HCT116 (cell line): Measurements from ENCODE around the gene CACNA2D3. TPM values are rescaled to one million over a fixed set of nuclear protein-coding genes. Genes with fewer than 3 reads are reported as not detected.

Experiments
- ATAC-seq: fragments of 200-7000 bp; cut with Tn5 transposase; 2 replicates; pipeline ENCODE4 v1.9.1; 2020; ENCODE audit warnings: mild to moderate bottlenecking, moderate library complexity
- BruUV-seq: library from RNA; stranded (reverse); fragments of 400-500 nt; replicated peaks from 2 replicates; lab custom pipeline; 2021; lab: Mats Ljungman, UMichigan
- CTCF ChIA-PET: fragments of 300-600 bp; sonication (Branson Sonifier 250); formaldehyde crosslinking; loops from one replicate; lab custom pipeline; 2021; ENCODE audit warnings: antibody characterized with exemption; lab: Charles Lee
- POLR2A ChIA-PET: fragments of 300-600, 350-600 bp; sonication (Branson Sonifier 250); formaldehyde crosslinking; loops from one replicate; lab custom pipeline; 2021; ENCODE audit warnings: antibody characterized with exemption; lab: Charles Lee
- RAD21 ChIA-PET, 2 experiments: fragments of 300-600 bp; sonication (Branson Sonifier 250); formaldehyde crosslinking; loops; one replicate each; lab custom pipeline; 2023; ENCODE audit warnings: low total read pairs in 2 of 2; ENCODE audit not compliant: uncharacterized antibody in 2 of 2, unreplicated experiment in 2 of 2, low non-redundant PET in 1 of 2; lab: Charles Lee
- DNase-seq: peaks from one replicate; pipeline ENCODE4 v3.0.0-alpha.2; 2010; ENCODE audit warnings: low read depth, low spot score
- H2AFZ ChIP-seq: fragments of 200-600 bp; shearing (Covaris generic), sonication (generic); 2 replicates; pipeline ENCODE4 v1.6.1; 2017; ENCODE audit warnings: low read depth, mixed run types, mixed read lengths, antibody characterized with exemption, low read length; ENCODE audit not compliant: poor library complexity, severe bottlenecking
- H3K27ac ChIP-seq: 2 replicates; pipeline ENCODE4 v1.5.1; 2012; ENCODE audit warnings: low read depth, low read length
- H3K27me3 ChIP-seq: fragments of 200-600 bp; sonication (generic); 2 replicates; pipeline ENCODE4 v1.6.1; 2016; ENCODE audit warnings: mixed run types, low read length, mixed read lengths; ENCODE audit not compliant: insufficient read depth
- H3K36me3 ChIP-seq, 2 experiments: fragments of 200-500 bp in 1 of 2; fragments of 200-600 bp in 1 of 2; sonication (Bioruptor generic) in 1 of 2; sonication (generic) in 1 of 2; 2 replicates each; pipeline versions ENCODE4 v1.5.1 to v1.6.1; 2014 to 2016; ENCODE audit warnings: low read length in 2 of 2, inconsistent platforms in 1 of 2, mixed read lengths in 1 of 2, mixed run types in 1 of 2; ENCODE audit not compliant: insufficient read depth in 2 of 2, control insufficient read depth in 1 of 2
- H3K4me1 ChIP-seq, 2 experiments: fragments of 200-600 bp in 1 of 2; sonication (generic) in 1 of 2; 2 replicates each; pipeline versions ENCODE4 v1.5.1 to v1.6.1; 2012 to 2017; ENCODE audit warnings: low read length in 2 of 2, inconsistent platforms in 1 of 2, mild to moderate bottlenecking in 1 of 2, mixed read lengths in 1 of 2, mixed run types in 1 of 2, moderate library complexity in 1 of 2; ENCODE audit not compliant: insufficient read depth in 2 of 2, control insufficient read depth in 1 of 2
- H3K4me2 ChIP-seq: fragments of 200-600 bp; sonication (generic); 2 replicates; pipeline ENCODE4 v1.6.1; 2017; ENCODE audit warnings: mixed run types, low read length, mixed read lengths
- H3K4me3 ChIP-seq, 2 experiments: fragments of 200-600 bp in 1 of 2; sonication (generic) in 1 of 2; replicated peaks in 1 of 2; 2 replicates each; pipeline ENCODE4 v1.5.1; 2011 to 2016; ENCODE audit warnings: low read length in 2 of 2, control low read depth in 1 of 2, low read depth in 1 of 2, mild to moderate bottlenecking in 1 of 2, mixed read lengths in 1 of 2, mixed run types in 1 of 2
- H3K79me2 ChIP-seq: fragments of 200-600 bp; sonication (generic); 2 replicates; pipeline ENCODE4 v1.6.1; 2017; ENCODE audit warnings: mild to moderate bottlenecking, mixed run types, low read length, moderate library complexity, mixed read lengths; ENCODE audit not compliant: insufficient read depth
- H3K9ac ChIP-seq: fragments of 200-600 bp; sonication (generic); 2 replicates; pipeline ENCODE4 v1.6.1; 2016; ENCODE audit warnings: low read length, mixed read lengths
- H3K9me2 ChIP-seq: fragments of 200-600 bp; sonication (generic), shearing (Covaris generic); 2 replicates; pipeline ENCODE4 v1.6.1; 2017; ENCODE audit warnings: mixed run types, mild to moderate bottlenecking, moderate library complexity; ENCODE audit not compliant: insufficient read depth
- H3K9me3 ChIP-seq, 2 experiments: fragments of 200-500 bp in 1 of 2; fragments of 200-600 bp in 1 of 2; sonication (Bioruptor generic) in 1 of 2; sonication (generic) in 1 of 2; 2 replicates each; pipeline ENCODE4 v1.6.1; 2014 to 2017; ENCODE audit warnings: low read length in 2 of 2, mixed read lengths in 2 of 2, inconsistent platforms in 1 of 2, low read depth in 1 of 2, mild to moderate bottlenecking in 1 of 2, mixed run types in 1 of 2, moderate library complexity in 1 of 2; ENCODE audit not compliant: control insufficient read depth in 1 of 2, insufficient read depth in 1 of 2
- H4K20me1 ChIP-seq: fragments of 200-600 bp; sonication (generic), shearing (Covaris generic); 2 replicates; pipeline ENCODE4 v1.6.1; 2017; ENCODE audit warnings: mixed run types, mild to moderate bottlenecking, moderate library complexity; ENCODE audit not compliant: insufficient read depth
- CBX3 ChIP-seq: IDR thresholded peaks from 2 replicates; pipeline ENCODE4 v1.6.1; 2012; ENCODE audit warnings: low read depth
- CEBPB ChIP-seq: IDR thresholded peaks from 2 replicates; pipeline ENCODE4 v1.6.1; 2012; ENCODE audit warnings: low read depth
- CTCF ChIP-seq, 3 experiments: fragments of 200-600 bp in 1 of 3; sonication (generic) in 1 of 3; IDR thresholded peaks in 2 of 3; conservative IDR thresholded peaks in 1 of 3; 2 replicates each; pipeline ENCODE4 v1.5.1; 2012 to 2017; ENCODE audit warnings: low read depth in 2 of 3, low read length in 2 of 3, antibody characterized with exemption in 1 of 3, borderline replicate concordance in 1 of 3, control low read depth in 1 of 3, mild to moderate bottlenecking in 1 of 3, mixed read lengths in 1 of 3, mixed run types in 1 of 3, moderate library complexity in 1 of 3; ENCODE audit not compliant: insufficient read depth in 1 of 3
- EGR1 ChIP-seq: IDR thresholded peaks from 2 replicates; pipeline ENCODE4 v1.6.1; 2012; ENCODE audit warnings: low read depth
- ELF1 ChIP-seq: IDR thresholded peaks from 2 replicates; pipeline ENCODE4 v1.6.1; 2012; ENCODE audit warnings: low read depth, borderline replicate concordance
- EZH2 ChIP-seq: fragments of 200-600 bp; sonication (generic); IDR thresholded peaks from 2 replicates; pipeline ENCODE4 v1.6.1; 2017; ENCODE audit warnings: antibody characterized with exemption, mixed run types
- EZH2phosphoT487 ChIP-seq: fragments of 200-600 bp; IDR thresholded peaks from 2 replicates; pipeline ENCODE4 v1.6.1; 2018; ENCODE audit warnings: antibody characterized with exemption, borderline replicate concordance
- FOSL1 ChIP-seq: IDR thresholded peaks from 2 replicates; pipeline ENCODE4 v1.6.1; 2012; ENCODE audit warnings: low read depth
- POLR2A ChIP-seq: IDR thresholded peaks from 2 replicates; pipeline ENCODE4 v1.7.0; 2011; ENCODE audit warnings: borderline replicate concordance; ENCODE audit not compliant: insufficient read depth, insufficient read length; ENCODE audit errors: extremely low read depth
- POLR2AphosphoS5 ChIP-seq: IDR thresholded peaks from 2 replicates; pipeline ENCODE4 v1.6.1; 2011; ENCODE audit warnings: mild to moderate bottlenecking, low read depth, low read length, moderate library complexity
- SIN3A ChIP-seq: IDR thresholded peaks from 2 replicates; pipeline ENCODE4 v1.6.1; 2012; ENCODE audit warnings: low read depth
- intact Hi-C: fragments of 100-400 bp; cut with micrococcal nuclease; formaldehyde crosslinking; loops from 2 replicates; pipeline ENCODE4 v1.10.0; 2022
- total RNA-seq: library from RNA; stranded (reverse); gene quantifications from one replicate; pipeline ENCODE4 v1.2.1, GENCODE V29; 2021; ENCODE audit not compliant: unreplicated experiment

The CACNA2D3 gene
- total RNA-seq, 1 experiment from 2014 or later = 0.20 TPM

GRCh38 chr3:54376939-54377578 is 254.7 kb downstream of the CACNA2D3 start:
- ChIA-PET POLR2A (no interaction called here), RAD21 (no interaction called here), CTCF (no interaction called here)
- Histone ChIP-seq H3K27me3 (peaks cover 6% of the 10 kb centered on the region; the same call in 1 of the 2 replicates), H3K4me1 (no peaks in the 10 kb centered on the region), H3K36me3 (no peaks in the 10 kb centered on the region), H2AFZ (no peak overlapping the region), H3K9me2 (no peaks in the 10 kb centered on the region), H3K27ac (no peak overlapping the region), H3K9ac (no peak overlapping the region), H3K4me2 (no peak overlapping the region), H3K9me3 (no peaks in the 10 kb centered on the region), H3K79me2 (no peaks in the 10 kb centered on the region), H4K20me1 (no peaks in the 10 kb centered on the region), H3K4me3 (no peak overlapping the region)
- no peak for TF ChIP-seq SIN3A
- no peak for TF ChIP-seq EZH2phosphoT487
- no peak for TF ChIP-seq FOSL1
- no peak for TF ChIP-seq ELF1
- TF ChIP-seq CBX3 = no peak
- no peak for TF ChIP-seq EZH2
- no peak for TF ChIP-seq EGR1
- no peak for TF ChIP-seq CEBPB
- no peak for TF ChIP-seq POLR2A
- no peak for TF ChIP-seq POLR2AphosphoS5
- TF ChIP-seq CTCF (IDR thresholded peaks at IDR 0.05 in 2 of 3, conservative IDR thresholded peaks at IDR 0.05 in 1 of 3; ENCODE audit: borderline replicate concordance in 1 of 3, insufficient read depth in 1 of 3, low read depth in 2 of 3, low read length in 2 of 3) = no peak
- intact Hi-C loops = no loop called here
- no TSS peak for BruUV-seq
- no peak for ATAC-seq
- DNase-seq = no peak
